Endothelial cell of umbilical vein (primary cell): ENCODE data around the gene ABTB2. TPM values are rescaled to one million over a fixed set of nuclear protein-coding genes. Genes with fewer than 3 reads are reported as not detected.

Experiments used
- BruUV-seq: library from RNA; stranded (reverse); fragments of 400-500 nt; replicated peaks from 2 replicates; lab custom pipeline; 2021; lab: Mats Ljungman, UMichigan
- CTCF ChIA-PET: fragments of 300-600, 350-600 bp; sonication (Branson Sonifier 250); formaldehyde crosslinking; loops from one replicate; lab custom pipeline; 2021; ENCODE audit warnings: antibody characterized with exemption, inconsistent platforms; lab: Charles Lee
- POLR2A ChIA-PET: fragments of 300-600, 350-600 bp; sonication (Branson Sonifier 250); formaldehyde crosslinking; loops from one replicate; lab custom pipeline; 2021; ENCODE audit warnings: antibody characterized with exemption, inconsistent platforms; lab: Charles Lee
- DNase-seq: peaks from one replicate; pipeline ENCODE4 v3.0.0-alpha.2; 2011; ENCODE audit warnings: low read depth, low spot score
- FAIRE-seq: peaks from 2 replicates; lab custom pipeline; 2011; peaks lifted over from hg19 to GRCh38; lab: Jason Lieb, UNC
- H2AFZ ChIP-seq: 2 replicates; pipeline ENCODE4 v1.6.0; 2012; ENCODE audit warnings: low read depth, low read length, control low read depth, inconsistent platforms
- H3K27ac ChIP-seq: 2 replicates; pipeline ENCODE4 v1.5.1; 2011; ENCODE audit warnings: low read depth, mild to moderate bottlenecking, control low read depth, low read length, moderate library complexity; ENCODE audit not compliant: insufficient read depth
- H3K27me3 ChIP-seq, 2 experiments: 2 replicates each; pipeline versions ENCODE4 v1.6.0 to v1.6.1; 2011; ENCODE audit warnings: low read length in 2 of 2, mixed read lengths in 1 of 2; ENCODE audit not compliant: control insufficient read depth in 2 of 2, insufficient read depth in 2 of 2
- H3K36me3 ChIP-seq, 2 experiments: 2 replicates in 1 of 2; 3 replicates in 1 of 2; pipeline ENCODE4 v1.5.1; 2011; ENCODE audit warnings: low read length in 2 of 2, mild to moderate bottlenecking in 1 of 2, moderate library complexity in 1 of 2; ENCODE audit not compliant: control insufficient read depth in 2 of 2, insufficient read depth in 2 of 2; ENCODE audit errors: extremely low read depth in 1 of 2
- H3K4me1 ChIP-seq: 3 replicates; pipeline ENCODE4 v1.5.1; 2011; ENCODE audit warnings: mild to moderate bottlenecking, low read length; ENCODE audit not compliant: control insufficient read depth, insufficient read depth; ENCODE audit errors: extremely low read depth
- H3K4me2 ChIP-seq: 2 replicates; pipeline ENCODE4 v1.6.1; 2011; ENCODE audit warnings: low read length, control low read depth, mixed read lengths; ENCODE audit not compliant: insufficient read depth
- H3K4me3 ChIP-seq, 3 experiments: fragments of 200-600 bp in 1 of 3; sonication (generic), shearing (Covaris generic) in 1 of 3; replicated peaks in 1 of 3; 2 replicates each; pipeline ENCODE4 v1.5.1; 2011 to 2016; ENCODE audit warnings: control low read depth in 3 of 3, low read length in 3 of 3, mild to moderate bottlenecking in 2 of 3, inconsistent platforms in 1 of 3, low read depth in 1 of 3, moderate library complexity in 1 of 3; ENCODE audit not compliant: insufficient read depth in 1 of 3
- H3K79me2 ChIP-seq: 2 replicates; pipeline ENCODE4 v1.6.0; 2012; ENCODE audit warnings: low read length, inconsistent platforms; ENCODE audit not compliant: control insufficient read depth, insufficient read depth
- H3K9ac ChIP-seq: replicated peaks from 2 replicates; pipeline ENCODE3; 2011; ENCODE audit warnings: low read length, control low read depth; ENCODE audit not compliant: insufficient read depth; ENCODE audit errors: extremely low read depth
- H3K9me1 ChIP-seq: replicated peaks from 3 replicates; pipeline ENCODE4 v1.6.0; 2011; ENCODE audit warnings: mild to moderate bottlenecking, low read length; ENCODE audit not compliant: control insufficient read depth, insufficient read depth; ENCODE audit errors: extremely low read depth
- H3K9me3 ChIP-seq: replicated peaks from 2 replicates; pipeline ENCODE4 v1.5.1; 2012; ENCODE audit warnings: low read length, inconsistent platforms; ENCODE audit not compliant: control insufficient read depth, insufficient read depth
- H4K20me1 ChIP-seq: replicated peaks from 2 replicates; pipeline ENCODE3; 2011; ENCODE audit warnings: mild to moderate bottlenecking, low read length; ENCODE audit not compliant: control insufficient read depth, insufficient read depth; ENCODE audit errors: extremely low read depth
- EZH2 ChIP-seq: IDR thresholded peaks from 2 replicates; pipeline ENCODE4 v1.6.1; 2012; ENCODE audit warnings: borderline replicate concordance, low read depth, mild to moderate bottlenecking, moderate library complexity, low read length, inconsistent platforms; ENCODE audit not compliant: severe bottlenecking
- FOS ChIP-seq: IDR thresholded peaks from 2 replicates; pipeline ENCODE4 v1.6.1; 2011; ENCODE audit warnings: mild to moderate bottlenecking, low read length, moderate library complexity, borderline replicate concordance; ENCODE audit not compliant: insufficient read depth
- GATA2 ChIP-seq: IDR thresholded peaks from 2 replicates; pipeline ENCODE4 v1.7.0; 2011; ENCODE audit warnings: low read depth, mild to moderate bottlenecking, moderate library complexity, mixed read lengths, low read length; ENCODE audit not compliant: insufficient read length, insufficient read depth
- JUN ChIP-seq: IDR thresholded peaks from 2 replicates; pipeline ENCODE4 v1.6.1; 2011; ENCODE audit warnings: borderline replicate concordance, low read depth; ENCODE audit not compliant: insufficient read length, insufficient read depth
- MYC ChIP-seq: IDR thresholded peaks from one replicate; pipeline ENCODE4 v1.6.1; 2011; ENCODE audit warnings: mild to moderate bottlenecking, low read depth, low read length
- POLR2A ChIP-seq: IDR thresholded peaks from 2 replicates; pipeline ENCODE4 v1.6.1; 2012; ENCODE audit warnings: low read depth, mild to moderate bottlenecking, control low read depth, low read length
- POLR2AphosphoS5 ChIP-seq: IDR thresholded peaks from 2 replicates; pipeline ENCODE4 v1.6.1; 2012; ENCODE audit warnings: low read depth, mild to moderate bottlenecking, control low read depth, low read length, moderate library complexity; ENCODE audit not compliant: insufficient read depth
- dilution Hi-C: fragments of 300-500 bp; cut with MboI; formaldehyde crosslinking; loops from one replicate; pipeline ENCODE4 v1.15.0; 2019; ENCODE audit warnings: low sequenced_read_pairs; ENCODE audit not compliant: extremely low pct_ligation_motif_present
- intact Hi-C: fragments of 100-400 bp; cut with micrococcal nuclease; formaldehyde crosslinking; loops from one replicate; pipeline ENCODE4 v1.10.0; 2022
- polyA plus RNA-seq, 4 experiments: library from polyadenylated mRNA; depleted of rRNA in 3 of 4; stranded (reverse) in 3 of 4; unstranded in 1 of 4; fragments of >200 nt; gene quantifications; 2 replicates each; pipeline versions ENCODE4 v1.2.1 to v1.2.3, GENCODE V29; 2011 to 2012; ENCODE audit warnings: missing spikeins in 1 of 4
- total RNA-seq: library from RNA; stranded (reverse); gene quantifications from 2 replicates; pipeline ENCODE4 v1.2.3, GENCODE V29; 2021
- TF ChIP-seq, protein P1 (sequence below), 2 donors: IDR thresholded peaks; 1 replicate in 1 of 2; 2 replicates in 1 of 2; pipeline ENCODE4 v1.5.1; 2011; ENCODE audit warnings: low read length in 2 of 2, mild to moderate bottlenecking in 2 of 2, moderate library complexity in 2 of 2, control low read depth in 1 of 2, inconsistent platforms in 1 of 2, low read depth in 1 of 2; ENCODE audit not compliant: insufficient read depth in 1 of 2; ENCODE audit errors: extremely low read depth in 1 of 2
- TF ChIP-seq, protein P2 (sequence below): IDR thresholded peaks from 2 replicates; pipeline ENCODE4 v1.6.1; 2011; ENCODE audit not compliant: insufficient read depth, insufficient read length

ABTB2 gene
- total and polyA plus RNA-seq, 2 donors (not counting 3 experiments of a cell fraction or from before 2014, with no cell fraction given): 0.11 to 0.14 TPM

DNA sequence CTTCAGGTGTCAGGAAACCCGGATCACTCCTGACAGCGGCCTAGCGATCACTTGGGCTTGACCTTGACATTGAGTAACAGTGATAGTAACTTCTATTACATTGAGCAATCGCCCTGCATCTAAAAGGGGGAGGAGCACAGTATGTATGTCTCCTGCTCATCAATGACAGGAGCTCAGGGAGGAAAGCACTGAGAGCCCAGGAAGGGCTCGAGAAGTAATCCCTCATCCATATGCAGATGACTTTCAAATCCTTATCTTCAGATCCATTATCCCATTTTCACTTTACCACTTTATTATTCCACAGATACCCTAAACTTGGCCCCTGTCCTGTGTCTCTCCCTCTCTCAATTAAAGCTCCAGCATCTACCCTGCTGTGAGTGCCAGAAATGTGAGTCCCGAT lies 47.8 kb downstream of the ABTB2 start:
- H3K4me1 ChIP-seq: no peaks in the 10 kb centered on the region
- no peak overlapping the region for H3K27ac ChIP-seq
- H2AFZ ChIP-seq: no peak overlapping the region
- H3K9me1 ChIP-seq: no peaks in the 10 kb centered on the region
- H3K36me3 ChIP-seq: no peaks in the 10 kb centered on the region
- H3K4me3 ChIP-seq: no peak overlapping the region
- FAIRE-seq (no peak), DNase-seq (no peak)
- H3K9me3 ChIP-seq: no peaks in the 10 kb centered on the region
- H3K9ac ChIP-seq: no peak overlapping the region
- H3K27me3 ChIP-seq: no peaks in the 10 kb centered on the region
- TF ChIP-seq, protein P1, sequence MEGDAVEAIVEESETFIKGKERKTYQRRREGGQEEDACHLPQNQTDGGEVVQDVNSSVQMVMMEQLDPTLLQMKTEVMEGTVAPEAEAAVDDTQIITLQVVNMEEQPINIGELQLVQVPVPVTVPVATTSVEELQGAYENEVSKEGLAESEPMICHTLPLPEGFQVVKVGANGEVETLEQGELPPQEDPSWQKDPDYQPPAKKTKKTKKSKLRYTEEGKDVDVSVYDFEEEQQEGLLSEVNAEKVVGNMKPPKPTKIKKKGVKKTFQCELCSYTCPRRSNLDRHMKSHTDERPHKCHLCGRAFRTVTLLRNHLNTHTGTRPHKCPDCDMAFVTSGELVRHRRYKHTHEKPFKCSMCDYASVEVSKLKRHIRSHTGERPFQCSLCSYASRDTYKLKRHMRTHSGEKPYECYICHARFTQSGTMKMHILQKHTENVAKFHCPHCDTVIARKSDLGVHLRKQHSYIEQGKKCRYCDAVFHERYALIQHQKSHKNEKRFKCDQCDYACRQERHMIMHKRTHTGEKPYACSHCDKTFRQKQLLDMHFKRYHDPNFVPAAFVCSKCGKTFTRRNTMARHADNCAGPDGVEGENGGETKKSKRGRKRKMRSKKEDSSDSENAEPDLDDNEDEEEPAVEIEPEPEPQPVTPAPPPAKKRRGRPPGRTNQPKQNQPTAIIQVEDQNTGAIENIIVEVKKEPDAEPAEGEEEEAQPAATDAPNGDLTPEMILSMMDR (IDR thresholded peaks at IDR 0.05; ENCODE audit: extremely low read depth in 1 of 2, insufficient read depth in 1 of 2, low read depth in 1 of 2, low read length in 2 of 2): no peak
- TF ChIP-seq POLR2AphosphoS5 (no peak), POLR2A (no peak), MYC (no peak), GATA2 (no peak), EZH2 (no peak), JUN (no peak), FOS (no peak)
- TF ChIP-seq, protein P2, sequence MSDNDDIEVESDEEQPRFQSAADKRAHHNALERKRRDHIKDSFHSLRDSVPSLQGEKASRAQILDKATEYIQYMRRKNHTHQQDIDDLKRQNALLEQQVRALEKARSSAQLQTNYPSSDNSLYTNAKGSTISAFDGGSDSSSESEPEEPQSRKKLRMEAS: no peak
- intact Hi-C loops: no loop called here
- dilution Hi-C loops: no loop called here
- ChIA-PET POLR2A (no interaction called here), CTCF (interaction anchor here (1.0 to 1.2 kb wide), 2 partner anchors 9 to 11 kb away, joined by 3 read pairs; no protein-coding TSS in a partner anchor)
- H3K79me2 ChIP-seq: no peaks in the 10 kb centered on the region
- H4K20me1 ChIP-seq: no peaks in the 10 kb centered on the region
- no TSS peak for BruUV-seq
- H3K4me2 ChIP-seq: no peak overlapping the region
